GM21528 (cell line): Measurements from ENCODE around the gene SAFB2.

Source experiments
- ATAC-seq: cut with Tn5 transposase; IDR thresholded peaks from one replicate; pipeline ENCODE4 v1.9.1; 2021; ENCODE audit warnings: mild to moderate bottlenecking, moderate library complexity; ENCODE audit not compliant: unreplicated experiment, low FRiP score

Gene SAFB2

DNA sequence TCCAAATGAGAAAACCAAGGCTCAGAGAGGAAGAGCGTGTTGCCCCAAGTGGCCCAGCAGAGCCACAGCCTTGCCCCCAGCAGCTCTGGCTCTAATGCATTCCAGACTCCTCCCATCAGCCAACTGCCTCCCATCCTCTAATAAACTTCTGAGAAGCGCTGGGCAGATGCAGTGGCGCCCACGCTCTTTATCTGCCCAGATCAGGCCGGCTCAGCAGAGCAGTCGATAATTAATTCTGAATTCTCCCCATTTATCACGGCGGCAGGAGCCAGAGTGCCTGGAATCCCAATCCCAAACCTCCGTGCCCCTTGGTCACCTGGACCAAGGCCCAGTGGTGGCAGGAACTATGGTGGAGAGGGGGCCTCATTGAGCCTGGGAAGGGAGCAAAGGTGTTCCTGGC is 68.7 kb downstream of the SAFB2 start:
- no peak for ATAC-seq

- no peak for ATAC-seq
These were observed 74.7 kb downstream of the SAFB2 start for GRCh38 chr19:5547881-5548280.

GRCh38 chr19:5545984-5546383 is 76.6 kb downstream of the SAFB2 start:
- ATAC-seq = no peak

GRCh38 chr19:5545051-5545450 is 77.5 kb downstream of the SAFB2 start:
- no peak for ATAC-seq

GRCh38 chr19:5542665-5543064 is 79.9 kb downstream of the SAFB2 start:
- ATAC-seq = no peak

DNA sequence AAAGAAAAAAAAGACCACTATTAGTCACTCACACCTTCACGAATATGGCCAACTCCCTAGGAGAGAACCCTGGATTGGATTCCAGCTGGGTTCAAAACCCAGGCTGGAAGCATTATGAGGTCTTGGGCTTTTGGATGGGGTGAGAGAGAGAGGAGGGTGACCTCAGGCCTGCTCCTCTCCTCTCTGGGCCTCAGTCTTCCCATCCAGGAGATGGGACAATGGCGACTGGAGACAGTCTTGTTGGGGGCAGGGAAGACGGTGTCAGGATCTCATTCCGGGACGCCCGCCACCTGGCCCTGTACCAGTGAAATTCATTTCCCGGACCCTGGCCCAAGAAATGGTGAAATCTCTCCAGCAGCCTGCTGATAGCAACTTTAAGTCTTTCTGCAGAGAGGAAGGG is 81.1 kb downstream of the SAFB2 start:
- no peak for ATAC-seq

GRCh38 chr19:5540208-5540607 is 82.4 kb downstream of the SAFB2 start:
- ATAC-seq = no peak

DNA sequence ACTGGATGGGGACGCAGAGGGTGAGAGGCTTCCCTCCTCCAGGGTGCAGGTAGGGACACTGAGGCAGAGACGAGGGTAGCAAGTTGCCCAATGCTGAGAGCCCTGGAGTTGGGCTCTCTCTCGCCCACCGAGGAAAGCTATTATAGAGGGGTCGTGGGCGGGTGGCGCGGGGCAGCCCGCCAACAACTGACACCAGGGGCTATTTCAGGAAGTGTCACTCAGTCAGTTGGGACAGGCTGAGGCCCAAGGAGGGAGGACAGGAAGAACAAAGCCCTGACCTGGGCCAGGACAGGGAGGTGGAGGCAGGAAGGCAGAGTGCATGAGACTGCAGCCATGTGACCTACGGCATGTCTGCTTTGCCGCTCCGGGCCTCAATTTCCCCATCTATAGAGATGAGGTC is 84.7 kb downstream of the SAFB2 start:
- no peak for ATAC-seq
